ENCODE results near the gene MSRB3.
"Not testable (repeated sequence)": the region's sequence is repeated elsewhere in the genome, so short reads cannot be mapped to it uniquely, and the experiment has no call there.

Gene MSRB3

DNA sequence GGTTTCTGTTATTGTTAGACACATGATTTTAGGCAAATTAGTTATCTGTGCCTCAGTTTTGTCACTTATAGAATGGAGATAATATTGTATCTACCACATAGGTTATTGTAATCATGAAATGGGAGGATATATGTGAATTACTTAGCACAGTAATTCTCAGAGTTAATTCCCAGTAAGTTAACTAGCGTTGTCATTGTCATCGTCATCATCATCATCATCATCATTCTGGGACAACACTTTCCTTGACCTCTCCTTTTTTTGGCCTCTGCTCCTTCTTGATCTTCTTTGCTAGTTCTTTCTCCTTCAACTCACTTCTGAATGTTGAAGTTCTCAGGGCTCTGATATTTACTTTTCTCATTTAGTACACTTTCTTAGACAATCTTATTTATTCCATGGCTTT is 13.8 kb downstream of the MSRB3 start:
- no peak for DNase-seq

GRCh38 chr12:65293735-65294134 is 15.3 kb downstream of the MSRB3 start:
- DNase-seq: no peak

- no peak for DNase-seq
These were observed 16.3 kb downstream of the MSRB3 start for GRCh38 chr12:65294641-65295262.

- DNase-seq: no peak
These were observed 18.2 kb downstream of the MSRB3 start for GRCh38 chr12:65296508-65297265.

- DNase-seq: no peak
These were observed 21.6 kb downstream of the MSRB3 start for GRCh38 chr12:65300097-65300496.

DNA sequence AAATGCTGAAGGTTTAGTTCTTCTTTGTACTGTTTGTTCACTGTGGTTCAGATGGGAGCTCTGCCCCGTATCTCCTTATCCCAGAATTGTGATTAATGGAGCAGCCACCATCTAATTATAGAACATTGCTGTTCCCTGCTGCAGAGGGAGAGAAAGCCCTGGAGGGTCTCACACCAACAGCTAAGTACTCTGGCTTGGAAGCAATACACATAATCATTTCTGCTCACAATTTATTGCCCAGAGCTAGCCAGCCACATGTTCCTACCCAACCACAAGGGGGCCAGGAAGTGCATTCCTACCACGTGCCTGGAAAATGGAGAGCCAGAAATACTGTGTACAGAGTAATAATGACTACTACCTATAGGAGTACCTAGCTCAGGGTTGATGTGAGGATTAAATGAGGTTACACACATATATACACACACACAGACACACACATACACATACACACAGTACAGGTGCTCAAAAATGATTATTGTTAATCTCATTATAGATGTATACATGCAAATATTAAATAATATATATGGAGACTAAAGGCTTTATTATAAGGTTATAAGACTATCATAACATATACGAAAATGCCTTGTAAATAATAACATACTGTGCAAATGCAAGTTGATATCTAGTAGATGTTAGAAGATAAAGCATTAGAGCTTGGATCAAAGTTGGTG is 22.3 kb downstream of the MSRB3 start:
- DNase-seq: no peak

- no peak for DNase-seq
These were observed 24.4 kb downstream of the MSRB3 start for GRCh38 chr12:65302891-65303290.

GRCh38 chr12:65305346-65305950 is 27.0 kb downstream of the MSRB3 start:
- no peak for DNase-seq

GRCh38 chr12:65306366-65307168 is 28.1 kb downstream of the MSRB3 start:
- peak; percentile 74 for DNase-seq

GRCh38 chr12:65307169-65307501 is 28.7 kb downstream of the MSRB3 start:
- peak; percentile 76 for DNase-seq

DNA sequence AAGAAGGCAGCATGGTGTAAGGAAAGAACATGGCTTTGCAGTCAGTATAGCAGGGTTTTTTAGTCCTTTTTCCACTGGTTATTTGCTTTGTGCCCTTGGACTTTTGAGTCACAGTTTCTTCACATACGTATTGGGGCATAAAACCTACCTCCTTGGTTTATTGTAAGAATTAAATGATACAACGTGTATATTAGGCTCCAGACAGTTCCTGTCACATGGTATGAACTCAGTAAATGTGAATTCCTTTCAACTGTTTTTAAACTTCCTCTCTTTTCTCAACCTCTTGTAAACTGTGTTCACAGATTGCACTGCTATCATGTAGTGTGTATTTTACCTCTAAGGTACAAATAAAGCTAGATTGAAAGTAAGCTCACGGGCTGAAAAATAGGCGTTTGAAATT is 29.5 kb downstream of the MSRB3 start:
- peak; percentile 7 for DNase-seq

- no peak for DNase-seq
These were observed 30.2 kb downstream of the MSRB3 start for GRCh38 chr12:65308601-65309071.

- DNase-seq: no peak
These were observed 32.8 kb downstream of the MSRB3 start for GRCh38 chr12:65311260-65311659.

DNA sequence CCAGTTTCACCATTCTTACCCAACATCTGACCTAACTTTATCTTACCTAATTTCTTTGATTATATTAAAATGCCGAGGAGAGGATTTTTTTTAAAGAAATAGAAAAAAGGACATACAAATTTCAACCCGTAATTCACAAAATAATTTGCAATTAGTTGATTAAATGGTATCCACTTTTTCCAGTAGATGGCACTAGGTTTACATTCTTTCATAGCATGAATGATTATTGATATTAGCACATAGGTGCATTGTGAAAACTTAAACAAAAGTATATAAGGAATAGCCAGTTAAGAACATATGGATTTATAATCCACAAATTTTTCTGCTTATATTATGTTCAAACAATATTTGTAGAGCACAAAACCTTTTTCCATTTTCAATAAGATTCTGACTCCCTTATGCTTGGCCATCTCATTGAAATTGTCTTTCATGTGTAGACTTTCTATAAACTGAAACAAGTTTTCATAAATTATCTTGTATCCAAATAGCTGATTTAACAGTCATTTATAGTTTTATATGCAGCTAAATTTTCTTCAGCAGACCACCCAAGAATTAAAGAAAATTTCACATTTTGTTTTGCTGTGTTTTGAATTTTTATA is 35.3 kb downstream of the MSRB3 start:
- no peak for DNase-seq

DNA sequence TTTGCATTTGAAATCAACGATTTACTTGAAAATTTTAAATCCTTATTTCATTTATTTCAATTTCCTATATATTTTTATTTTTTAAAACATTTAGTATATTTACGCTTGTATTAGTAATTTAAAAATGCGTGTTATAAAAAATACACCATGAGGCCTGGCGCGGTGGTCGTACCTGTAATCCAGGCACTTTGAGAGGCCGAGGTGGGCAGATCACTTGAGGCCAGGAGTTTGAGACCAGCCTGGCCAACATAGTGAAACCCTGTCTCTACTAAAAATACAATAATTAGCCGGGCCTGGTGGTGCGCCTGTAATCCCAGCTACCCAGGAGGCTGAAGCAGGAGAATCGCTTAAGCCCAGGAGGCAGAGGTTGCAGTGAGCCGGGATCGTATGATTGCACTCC is 36.8 kb downstream of the MSRB3 start:
- DNase-seq: not testable (repeated sequence)

GRCh38 chr12:65318186-65318685 is 39.8 kb downstream of the MSRB3 start:
- no peak for DNase-seq

DNA sequence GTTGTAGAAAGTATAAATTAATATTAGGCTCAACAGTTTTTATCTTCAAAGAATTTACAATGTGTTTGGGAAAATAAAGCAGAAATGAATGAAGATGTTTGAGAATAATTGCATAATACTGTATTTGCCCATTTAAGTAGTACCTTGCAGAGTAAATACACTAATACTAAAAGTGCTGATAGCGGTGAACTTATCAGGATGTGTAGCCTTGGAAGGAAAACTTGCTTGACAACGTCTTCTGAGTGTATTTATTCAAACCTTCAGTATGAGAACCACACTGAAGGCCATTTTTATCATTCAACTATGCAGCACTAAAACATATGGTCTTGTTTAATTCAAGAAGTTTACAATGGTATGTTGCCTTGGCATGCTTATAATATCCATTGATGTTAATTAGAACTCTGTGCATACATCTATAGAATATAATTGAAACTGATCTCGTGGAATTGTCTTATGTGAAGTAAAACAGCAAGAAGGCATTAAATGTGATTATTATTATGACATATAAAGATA is 41.3 kb downstream of the MSRB3 start:
- DNase-seq: no peak

GRCh38 chr12:65323070-65323469 is 44.6 kb downstream of the MSRB3 start:
- no peak for DNase-seq

GRCh38 chr12:65324056-65324455 is 45.6 kb downstream of the MSRB3 start:
- no peak for DNase-seq

GRCh38 chr12:65324551-65324950 is 46.1 kb downstream of the MSRB3 start:
- no peak for DNase-seq

DNA sequence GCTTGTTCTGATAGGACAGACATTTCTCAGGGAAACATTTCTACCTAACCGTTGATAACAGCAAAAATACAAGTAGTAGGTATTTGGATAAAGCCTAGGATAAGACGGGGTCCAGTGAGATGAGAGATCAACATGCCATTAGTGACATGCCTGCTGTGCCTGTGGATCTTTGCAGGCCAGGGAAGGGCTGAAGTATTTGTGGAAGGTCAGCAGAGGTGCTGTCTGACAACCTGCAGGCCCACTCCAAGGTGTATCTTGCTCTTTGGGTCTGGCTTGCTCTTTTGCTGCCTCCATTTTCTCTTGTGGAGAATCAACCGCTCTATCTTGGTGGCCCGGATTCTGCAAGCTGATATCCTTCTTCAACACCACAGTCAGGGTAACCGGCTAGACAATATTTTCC is 46.7 kb downstream of the MSRB3 start:
- DNase-seq: no peak

DNA sequence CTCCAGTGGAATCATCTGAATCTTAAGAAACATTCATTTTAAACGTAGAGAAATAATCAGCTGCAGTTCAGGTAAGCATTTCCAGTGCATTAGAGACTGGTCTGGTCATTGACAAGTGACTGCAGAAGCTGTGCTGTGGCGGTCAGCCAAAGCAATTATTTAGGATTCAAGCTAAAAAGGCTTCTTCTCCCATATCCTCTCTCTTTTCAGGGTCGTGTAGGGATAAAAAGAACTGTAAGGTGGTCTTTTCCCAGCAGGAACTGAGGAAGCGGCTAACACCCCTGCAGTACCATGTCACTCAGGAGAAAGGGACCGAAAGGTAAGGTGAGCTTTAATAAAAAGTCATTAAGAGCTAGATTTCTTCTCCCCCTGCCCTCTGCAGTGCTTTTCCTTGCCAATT is 48.1 kb downstream of the MSRB3 start:
- no peak for DNase-seq
